HepG2 (cell line): Measurements from ENCODE around the gene EGFR. TPM values are rescaled to one million over a fixed set of nuclear protein-coding genes. Genes with fewer than 3 reads are reported as not detected.

Source experiments
- ATF7 ChIP-seq, 2 experiments: fragments of 450-650 bp in 1 of 2; sonication (generic) in 1 of 2; formaldehyde crosslinking in 1 of 2; IDR thresholded peaks; 2 replicates each; pipeline versions ENCODE4 v1.4.0 to v1.6.1; 2016 to 2020; ENCODE audit warnings: antibody characterized with exemption in 1 of 2, mild to moderate bottlenecking in 1 of 2, missing genetic modification reagents in 1 of 2
- CBFB ChIP-seq: sonication (generic); formaldehyde crosslinking; IDR thresholded peaks from 2 replicates; pipeline ENCODE4 v1.4.0; 2020; ENCODE audit warnings: missing genetic modification reagents
- CCDC6 ChIP-seq: sonication (generic); formaldehyde crosslinking; IDR thresholded peaks from 2 replicates; pipeline ENCODE4 v1.8.1; 2022; ENCODE audit warnings: mild to moderate bottlenecking, missing genetic modification reagents, moderate library complexity
- CTCF ChIP-seq: sonication (generic); formaldehyde crosslinking; IDR thresholded peaks from 2 replicates; pipeline ENCODE4 v1.5.0; 2020; ENCODE audit warnings: mild to moderate bottlenecking, missing genetic modification reagents, moderate library complexity
- HNRNPLL ChIP-seq: fragments of 200-400 bp; formaldehyde crosslinking; IDR thresholded peaks from 2 replicates; pipeline ENCODE4 v1.6.1; 2017; ENCODE audit warnings: mild to moderate bottlenecking, low read depth, low read length; ENCODE audit not compliant: poor library complexity, severe bottlenecking
- PHF20 ChIP-seq: sonication (generic); formaldehyde crosslinking; IDR thresholded peaks from 2 replicates; pipeline ENCODE4 v1.5.0; 2020; ENCODE audit warnings: mild to moderate bottlenecking, missing genetic modification reagents
- SAP130 ChIP-seq: IDR thresholded peaks from 2 replicates; pipeline ENCODE4 v1.6.1; 2016; ENCODE audit warnings: low read depth
- SMC3 ChIP-seq: IDR thresholded peaks from 2 replicates; pipeline ENCODE4 v1.6.1; 2011; ENCODE audit warnings: low read length, improper control_type of control experiment
- TFDP2 ChIP-seq: sonication (generic); formaldehyde crosslinking; IDR thresholded peaks from 2 replicates; pipeline ENCODE4 v1.4.0; 2020; ENCODE audit warnings: missing genetic modification reagents
- THAP11 ChIP-seq: IDR thresholded peaks from 2 replicates; pipeline ENCODE4 v1.6.1; 2016; ENCODE audit warnings: missing biosample characterization, missing genetic modification reagents
- ZBTB25 ChIP-seq: IDR thresholded peaks from 2 replicates; pipeline ENCODE4 v1.6.1; 2018; ENCODE audit warnings: missing genetic modification reagents
- ZBTB34 ChIP-seq: sonication (generic); formaldehyde crosslinking; IDR thresholded peaks from 2 replicates; pipeline ENCODE4 v1.8.0; 2022; ENCODE audit warnings: mild to moderate bottlenecking, missing genetic modification reagents
- ZFP62 ChIP-seq: sonication (generic); formaldehyde crosslinking; IDR thresholded peaks from 2 replicates; pipeline ENCODE4 v1.4.0; 2020; ENCODE audit warnings: missing genetic modification reagents
- ZGPAT ChIP-seq: IDR thresholded peaks from 2 replicates; pipeline ENCODE4 v1.6.1; 2016; ENCODE audit warnings: mild to moderate bottlenecking
- ZNF383 ChIP-seq: sonication (generic); formaldehyde crosslinking; IDR thresholded peaks from 2 replicates; pipeline ENCODE4 v1.4.0; 2020; ENCODE audit warnings: missing genetic modification reagents, mild to moderate bottlenecking, borderline replicate concordance
- ZNF564 ChIP-seq: sonication (generic); formaldehyde crosslinking; IDR thresholded peaks from 2 replicates; pipeline ENCODE4 v1.8.1; 2023; ENCODE audit warnings: mild to moderate bottlenecking, missing genetic modification reagents
- ZNF670 ChIP-seq: sonication (generic); formaldehyde crosslinking; IDR thresholded peaks from 2 replicates; pipeline ENCODE4 v1.8.0; 2022; ENCODE audit warnings: mild to moderate bottlenecking, missing genetic modification reagents, borderline replicate concordance
- ZNF674 ChIP-seq: sonication (generic); formaldehyde crosslinking; IDR thresholded peaks from 2 replicates; pipeline ENCODE4 v1.5.0; 2020; ENCODE audit warnings: low read depth, mild to moderate bottlenecking, missing genetic modification reagents
- ZNF691 ChIP-seq: sonication (generic); formaldehyde crosslinking; IDR thresholded peaks from 2 replicates; pipeline ENCODE4 v1.4.0; 2020; ENCODE audit warnings: missing genetic modification reagents, low read depth, mild to moderate bottlenecking, borderline replicate concordance
- ZNF883 ChIP-seq: sonication (generic); formaldehyde crosslinking; IDR thresholded peaks from 2 replicates; pipeline ENCODE4 v1.5.1; 2020; ENCODE audit warnings: mild to moderate bottlenecking, missing genetic modification reagents; ENCODE audit errors: not compliant biosample characterization
- polyA plus RNA-seq, 8 experiments: library from polyadenylated mRNA; depleted of rRNA in 3 of 8; stranded (reverse) in 7 of 8; unstranded in 1 of 8; fragments of >200 nt; fragmentation: Illumina TruSeq in 4 of 8; extraction: Trizol in 4 of 8; gene quantifications; 2 replicates each; pipeline versions ENCODE4 v1.2.1 to v1.2.3, GENCODE V29; 2011 to 2016; ENCODE audit warnings: low read depth in 4 of 8, missing spikeins in 1 of 8, mixed read lengths in 1 of 8; ENCODE audit not compliant: insufficient read depth in 1 of 8
- total RNA-seq, 5 experiments: library from RNA; depleted of rRNA; stranded (reverse); fragments of >200 nt; fragmentation: Illumina TruSeq; extraction: Trizol; gene quantifications; 2 replicates each; pipeline ENCODE4 v1.2.3, GENCODE V29; 2016; ENCODE audit warnings: low read depth in 1 of 5

EGFR gene
- total and polyA plus RNA-seq, 2 of the 13 experiments (the other 11 are each of a cell fraction or from before 2014, with no cell fraction given), result 7.0 to 10.0 TPM

- TF ChIP-seq CTCF (CRISPR knock-in tag) (peak; percentile 93), PHF20 (peak; percentile 13; the same call in 1 of the 2 replicates), SAP130 (CRISPR knock-in tag) (peak; percentile 38; the same call in 1 of the 2 replicates), ZBTB34 (CRISPR knock-in tag) (no peak), HNRNPLL (peak; percentile 16), ZNF691 (peak; percentile 24; the same call in 1 of the 2 replicates), CCDC6 (CRISPR knock-in tag) (no peak), ZGPAT (CRISPR knock-in tag) (no peak; the same call in 1 of the 2 replicates), CBFB (CRISPR knock-in tag) (0 out of 2 replicates have a peak, but pooled peaks have one; percentile 57), ZFP62 (CRISPR knock-in tag) (no peak), SMC3 (peak; percentile 27; the same call in 1 of the 2 replicates), ZNF564 (CRISPR knock-in tag) (0 out of 2 replicates have a peak, but pooled peaks have one; percentile 54), TFDP2 (peak; percentile 85), ATF7 (IDR thresholded peaks at IDR 0.05) (no peak), ATF7 (CRISPR knock-in tag; IDR thresholded peaks at IDR 0.05) (0 out of 2 replicates have a peak, but pooled peaks have one; percentile 14), ZNF670 (CRISPR knock-in tag) (no peak), THAP11 (CRISPR knock-in tag) (no peak), ZBTB25 (CRISPR knock-in tag) (no peak), ZNF883 (CRISPR knock-in tag) (peak; percentile 68), ZNF383 (peak; percentile 58; the same call in 1 of the 2 replicates), ZNF674 (CRISPR knock-in tag) (no peak)
Observed at GRCh38 chr7:55254596-55255495, 236.0 kb downstream of the EGFR start (continued).
